SK-N-MC (cell line): ENCODE data around the gene ERBB4.

Experiments used
- EZH2 ChIP-seq: fragments of 200-600 bp; sonication (generic); IDR thresholded peaks from one replicate; pipeline ENCODE4 v1.6.1; 2017; ENCODE audit warnings: antibody characterized with exemption
- POLR2AphosphoS5 ChIP-seq: IDR thresholded peaks from 2 replicates; pipeline ENCODE4 v1.6.1; 2012; ENCODE audit warnings: mild to moderate bottlenecking, low read depth, low read length, borderline replicate concordance

DNA sequence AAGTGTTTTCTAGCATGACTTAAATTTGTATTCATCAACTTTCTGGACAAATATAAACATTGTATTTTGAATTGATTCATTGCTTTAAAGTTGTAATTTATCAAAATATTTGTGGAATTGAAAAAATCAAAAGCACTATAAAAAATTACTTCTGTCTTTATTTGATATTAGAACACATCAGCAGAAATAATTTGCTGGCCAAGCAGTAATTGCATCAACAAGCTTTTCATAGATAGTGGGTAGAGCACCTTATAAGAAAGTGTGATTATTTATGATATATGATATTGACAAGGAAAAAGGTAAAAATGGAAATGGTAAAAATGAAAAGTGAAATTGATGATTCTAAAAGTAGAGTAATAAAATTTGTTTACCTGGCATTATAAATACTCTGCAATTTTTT lies 1121.1 kb downstream of the ERBB4 start:
- TF ChIP-seq EZH2 (no peak), POLR2AphosphoS5 (no peak)
